ENCODE results near the gene DLX1. TPM values are rescaled to one million over a fixed set of nuclear protein-coding genes. Genes with fewer than 3 reads are reported as not detected.

DLX1 gene
- total and polyA plus RNA-seq, 2 donors (not counting 1 experiment from before 2014, with no cell fraction given) = 0.09 TPM; not detected in 1

GRCh38 chr2:172098650-172099471 is 13.6 kb downstream of the DLX1 start:
- Histone ChIP-seq H3K4me1 (ENCODE audit: control insufficient read depth, extremely low read depth, insufficient read depth, low read length) (peaks cover 18% of the 10 kb centered on the region), H3K4me3 (replicated peaks in 1 of 4; ENCODE audit: control extremely low read depth in 1 of 4, insufficient read depth in 1 of 4, low read depth in 3 of 4, low read length in 4 of 4) (peak overlapping the region; percentile 30 to 59 (median 42)), H4K20me1 (ENCODE audit: control insufficient read depth, extremely low read depth, insufficient read depth, low read length) (no peaks in the 10 kb centered on the region), H3K79me2 (ENCODE audit: control insufficient read depth, insufficient read depth, low read length) (no peaks in the 10 kb centered on the region), H3K9ac (ENCODE audit: insufficient read depth, low read length) (peak overlapping the region; percentile 40), H3K9me3 (ENCODE audit: control insufficient read depth, insufficient read depth, low read depth, low read length) (no peaks in the 10 kb centered on the region), H3K4me2 (ENCODE audit: extremely low read depth, insufficient read depth, low read length) (peak overlapping the region; percentile 77), H3K27me3 (ENCODE audit: control insufficient read depth, insufficient read depth, low read length) (peaks cover 10% of the 10 kb centered on the region), H3K36me3 (ENCODE audit: control insufficient read depth, insufficient read depth, low read length) (no peaks in the 10 kb centered on the region), H3K27ac (ENCODE audit: insufficient read depth, low read length) (peak overlapping the region; percentile 56), H2AFZ (ENCODE audit: low read length) (peak overlapping the region; percentile 65)
- no peak for TF ChIP-seq CTCF (conservative IDR thresholded peaks at IDR 0.05 in 1 of 2, IDR thresholded peaks at IDR 0.05 in 1 of 2; ENCODE audit: low read depth in 1 of 2, low read length in 2 of 2)
- no peak for TF ChIP-seq EZH2 (IDR thresholded peaks at IDR 0.05; ENCODE audit: low read length, missing control alignments)
- peak in 1 of 2 donors; percentile 76 for DNase-seq (ENCODE audit: low read depth in 2 of 2)

GRCh38 chr2:172099472-172100079 is 14.3 kb downstream of the DLX1 start:
- Histone ChIP-seq H3K4me1 (ENCODE audit: control insufficient read depth, extremely low read depth, insufficient read depth, low read length) (peaks cover 18% of the 10 kb centered on the region), H3K4me3 (replicated peaks in 1 of 4; ENCODE audit: control extremely low read depth in 1 of 4, insufficient read depth in 1 of 4, low read depth in 3 of 4, low read length in 4 of 4) (peak overlapping the region; percentile 30 to 59 (median 40)), H3K79me2 (ENCODE audit: control insufficient read depth, insufficient read depth, low read length) (no peaks in the 10 kb centered on the region), H2AFZ (ENCODE audit: low read length) (no peak overlapping the region), H3K9ac (ENCODE audit: insufficient read depth, low read length) (peak overlapping the region; percentile 40), H3K4me2 (ENCODE audit: extremely low read depth, insufficient read depth, low read length) (peak overlapping the region; percentile 58), H3K36me3 (ENCODE audit: control insufficient read depth, insufficient read depth, low read length) (no peaks in the 10 kb centered on the region), H4K20me1 (ENCODE audit: control insufficient read depth, extremely low read depth, insufficient read depth, low read length) (no peaks in the 10 kb centered on the region), H3K27me3 (ENCODE audit: control insufficient read depth, insufficient read depth, low read length) (peaks cover 5% of the 10 kb centered on the region), H3K9me3 (ENCODE audit: control insufficient read depth, insufficient read depth, low read depth, low read length) (no peaks in the 10 kb centered on the region), H3K27ac (ENCODE audit: insufficient read depth, low read length) (peak overlapping the region; percentile 56)
- TF ChIP-seq CTCF (conservative IDR thresholded peaks at IDR 0.05 in 1 of 2, IDR thresholded peaks at IDR 0.05 in 1 of 2; ENCODE audit: low read depth in 1 of 2, low read length in 2 of 2) = no peak
- no peak for TF ChIP-seq EZH2 (IDR thresholded peaks at IDR 0.05; ENCODE audit: low read length, missing control alignments)
- DNase-seq (ENCODE audit: low read depth in 2 of 2) = no peak

- Histone ChIP-seq H3K36me3 (ENCODE audit: control insufficient read depth, insufficient read depth, low read length) (no peaks in the 10 kb centered on the region), H3K27ac (ENCODE audit: insufficient read depth, low read length) (no peak overlapping the region), H3K4me1 (ENCODE audit: control insufficient read depth, extremely low read depth, insufficient read depth, low read length) (peaks cover 18% of the 10 kb centered on the region), H3K79me2 (ENCODE audit: control insufficient read depth, insufficient read depth, low read length) (no peaks in the 10 kb centered on the region), H3K4me2 (ENCODE audit: extremely low read depth, insufficient read depth, low read length) (peak overlapping the region; percentile 54), H3K4me3 (replicated peaks in 1 of 4; ENCODE audit: control extremely low read depth in 1 of 4, insufficient read depth in 1 of 4, low read depth in 3 of 4, low read length in 4 of 4) (no peak overlapping the region), H3K27me3 (ENCODE audit: control insufficient read depth, insufficient read depth, low read length) (peaks cover 4% of the 10 kb centered on the region), H3K9ac (ENCODE audit: insufficient read depth, low read length) (peak overlapping the region; percentile 10), H4K20me1 (ENCODE audit: control insufficient read depth, extremely low read depth, insufficient read depth, low read length) (no peaks in the 10 kb centered on the region), H2AFZ (ENCODE audit: low read length) (no peak overlapping the region), H3K9me3 (ENCODE audit: control insufficient read depth, insufficient read depth, low read depth, low read length) (no peaks in the 10 kb centered on the region)
- no peak for TF ChIP-seq CTCF (conservative IDR thresholded peaks at IDR 0.05 in 1 of 2, IDR thresholded peaks at IDR 0.05 in 1 of 2; ENCODE audit: low read depth in 1 of 2, low read length in 2 of 2)
- TF ChIP-seq EZH2 (IDR thresholded peaks at IDR 0.05; ENCODE audit: low read length, missing control alignments) = peak; percentile 33
- no peak for DNase-seq (ENCODE audit: low read depth in 2 of 2)
Observed at GRCh38 chr2:172100080-172100934, 15.0 kb downstream of the DLX1 start.

All from fibroblast of lung (primary cell).